HG03066 (cell line): ENCODE results near the gene BNC2.

Experiments
- ATAC-seq: cut with Tn5 transposase; IDR thresholded peaks from one replicate; pipeline ENCODE4 v1.9.1; 2021; ENCODE audit warnings: low read depth; ENCODE audit not compliant: unreplicated experiment

The BNC2 gene

DNA sequence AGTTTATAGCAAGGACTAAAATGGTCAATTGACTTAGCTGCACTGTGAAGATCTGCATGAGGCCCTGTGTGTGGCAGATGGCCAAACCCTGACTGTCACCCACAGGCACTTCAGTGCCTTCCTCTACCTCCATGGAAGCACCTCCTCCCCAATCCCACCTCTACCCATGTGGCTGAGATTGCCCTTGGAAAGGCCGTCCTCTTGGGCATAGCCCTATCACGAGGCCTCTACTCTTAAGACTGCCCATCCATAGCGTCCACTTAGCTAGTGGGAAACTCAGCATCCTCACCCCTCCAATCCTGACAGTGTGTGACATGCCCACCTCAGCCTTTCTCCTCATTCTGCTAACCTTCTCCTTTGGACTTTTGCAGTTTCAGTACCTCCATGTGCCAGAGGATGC lies 510.2 kb downstream of the BNC2 start:
- ATAC-seq, result no peak
